HEK293T (cell line): ENCODE data around the gene NBAS.

ENCODE experiments used
- ARNT ChIP-seq: fragments of 450-650 bp; IDR thresholded peaks from 2 replicates; pipeline ENCODE4 v1.6.1; 2017; ENCODE audit warnings: mild to moderate bottlenecking
- BHLHE40 ChIP-seq: fragments of 450-650 bp; IDR thresholded peaks from 2 replicates; pipeline ENCODE4 v1.6.1; 2016; ENCODE audit warnings: mild to moderate bottlenecking, moderate library complexity, borderline replicate concordance
- CTBP1 ChIP-seq: fragments of 450-650 bp; IDR thresholded peaks from 2 replicates; pipeline ENCODE4 v1.6.1; 2016; ENCODE audit warnings: borderline replicate concordance
- FOXK2 ChIP-seq: fragments of 450-650 bp; IDR thresholded peaks from 2 replicates; pipeline ENCODE4 v1.6.1; 2016; ENCODE audit warnings: mild to moderate bottlenecking
- L3MBTL2 ChIP-seq: fragments of 450-650 bp; conservative IDR thresholded peaks from 2 replicates; pipeline ENCODE4 v1.6.1; 2016; ENCODE audit warnings: mild to moderate bottlenecking
- SUZ12 ChIP-seq: fragments of 450-650 bp; IDR thresholded peaks from 2 replicates; pipeline ENCODE4 v1.6.1; 2016; ENCODE audit warnings: mild to moderate bottlenecking
- TARDBP ChIP-seq: fragments of 450-650 bp; IDR thresholded peaks from 2 replicates; pipeline ENCODE4 v1.6.1; 2016
- ZNF384 ChIP-seq: fragments of 450-650 bp; IDR thresholded peaks from 2 replicates; pipeline ENCODE4 v1.6.1; 2016

GRCh38 chr2:15369129-15369528 lies 192.0 kb downstream of the NBAS start:
- TF ChIP-seq L3MBTL2, result no peak
- TF ChIP-seq BHLHE40, result no peak
- TF ChIP-seq TARDBP, result no peak
- no peak for TF ChIP-seq ZNF384
- no peak for TF ChIP-seq ARNT
- no peak for TF ChIP-seq FOXK2
- TF ChIP-seq SUZ12, result no peak
- TF ChIP-seq CTBP1, result no peak
